Measurements from ENCODE around the gene PWWP2B.
"Not testable (repeated sequence)": the region's sequence is repeated elsewhere in the genome, so short reads cannot be mapped to it uniquely, and the experiment has no call there.

PWWP2B gene

DNA sequence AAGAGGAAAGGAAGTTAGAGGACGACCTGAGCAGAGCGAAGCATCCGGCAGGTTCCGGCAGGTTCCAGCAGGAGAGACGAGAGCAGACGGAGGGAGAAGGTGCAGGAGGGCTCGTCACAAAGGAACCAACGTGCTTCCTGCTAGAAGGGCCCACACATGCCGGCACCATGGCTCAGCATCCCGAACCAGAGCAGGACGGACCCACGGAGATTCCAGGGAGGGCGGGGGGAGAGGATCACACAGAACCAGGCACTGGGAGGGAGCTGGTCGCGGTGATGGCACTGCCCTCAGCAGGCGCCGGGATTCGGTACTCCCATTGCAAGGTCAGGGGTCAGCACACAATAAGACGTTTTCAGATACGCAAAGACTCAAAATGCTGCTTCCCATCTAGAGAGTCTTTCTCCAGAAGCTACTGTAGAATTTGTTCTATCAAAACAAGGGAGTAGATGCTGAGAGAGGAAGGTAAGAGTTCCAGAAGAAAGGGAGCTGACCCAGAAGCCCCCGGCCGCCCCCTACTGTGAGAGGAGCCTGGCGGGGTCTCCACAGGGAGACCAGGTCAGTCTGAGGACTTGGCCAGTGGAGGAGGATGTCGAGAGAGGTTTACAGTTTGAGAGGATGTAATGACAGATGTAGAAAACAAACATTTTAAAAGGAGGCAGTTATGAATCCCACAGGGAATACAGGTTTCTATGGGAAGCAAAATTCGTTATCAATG lies 23.6 kb upstream of the PWWP2B start:
- Histone ChIP-seq H3K9ac (ENCODE audit: low read length) (no peak overlapping the region), H3K9me3 (ENCODE audit: control insufficient read depth, low read length) (no peaks in the 10 kb centered on the region), H3K27me3 (replicated peaks; ENCODE audit: control insufficient read depth, insufficient read depth, low read length) (peaks cover 3% of the 10 kb centered on the region), H3K4me3 (ENCODE audit: low read length) (no peak overlapping the region), H3K4me1 (ENCODE audit: control insufficient read depth, insufficient read depth, low read length) (peaks cover 7% of the 10 kb centered on the region), H3K36me3 (ENCODE audit: control insufficient read depth, insufficient read depth, low read length, severe bottlenecking) (no peaks in the 10 kb centered on the region)
- no peak for DNase-seq (ENCODE audit: low read depth)

DNA sequence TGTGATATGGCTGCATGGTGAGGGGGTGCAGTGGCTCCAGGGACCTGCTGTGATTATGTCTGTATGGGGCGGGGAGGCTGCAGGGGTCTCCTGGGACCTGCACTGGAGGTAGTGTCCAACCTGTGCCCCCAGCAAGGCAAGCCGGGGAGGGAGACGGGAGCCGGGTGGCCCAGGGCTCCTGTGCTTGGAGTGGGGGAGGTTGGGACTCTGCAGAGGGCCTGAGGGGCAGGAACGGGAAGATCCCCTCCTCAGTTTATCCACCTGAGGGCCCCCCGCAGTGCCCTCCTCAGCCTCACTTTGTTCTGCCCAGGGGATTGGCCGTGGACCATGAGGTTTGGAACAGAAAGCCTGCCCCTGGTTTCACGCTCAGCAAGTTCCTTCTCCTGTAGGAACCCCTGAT lies 22.8 kb upstream of the PWWP2B start:
- Histone ChIP-seq H3K4me1 (ENCODE audit: control insufficient read depth, insufficient read depth, low read length) (peaks cover 2% of the 10 kb centered on the region), H3K9ac (ENCODE audit: low read length) (no peak overlapping the region), H3K4me3 (ENCODE audit: low read length) (no peak overlapping the region), H3K27me3 (replicated peaks; ENCODE audit: control insufficient read depth, insufficient read depth, low read length) (peaks cover 3% of the 10 kb centered on the region), H3K9me3 (ENCODE audit: control insufficient read depth, low read length) (no peaks in the 10 kb centered on the region), H3K36me3 (ENCODE audit: control insufficient read depth, insufficient read depth, low read length, severe bottlenecking) (no peaks in the 10 kb centered on the region)
- no peak for DNase-seq (ENCODE audit: low read depth)

DNA sequence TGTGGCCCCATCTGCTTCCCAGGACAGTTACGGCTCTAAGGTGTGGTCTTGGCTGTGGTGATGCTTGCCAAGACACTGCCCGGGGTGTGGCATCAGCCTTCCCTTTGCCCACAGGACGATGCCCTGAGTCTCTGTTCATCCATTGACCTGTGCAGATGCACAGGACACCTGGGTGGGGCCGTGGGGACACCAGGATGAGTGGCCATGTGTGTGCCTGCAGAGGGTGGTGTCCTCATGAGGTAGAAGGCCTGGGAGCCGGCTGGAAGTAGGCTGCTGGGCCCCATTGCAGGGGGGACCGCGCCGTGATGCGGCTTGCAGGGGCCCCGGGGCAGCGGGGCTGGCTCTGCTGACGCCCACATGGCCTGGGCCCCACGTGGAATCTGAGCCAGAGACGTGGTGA lies 22.4 kb upstream of the PWWP2B start:
- no peaks in the 10 kb centered on the region for H3K9me3 ChIP-seq (ENCODE audit: control insufficient read depth, low read length)
- H3K27me3 ChIP-seq (replicated peaks; ENCODE audit: control insufficient read depth, insufficient read depth, low read length): peaks cover 3% of the 10 kb centered on the region
- no peak overlapping the region for H3K9ac ChIP-seq (ENCODE audit: low read length)
- DNase-seq (ENCODE audit: low read depth): no peak
- H3K4me3 ChIP-seq (ENCODE audit: low read length): no peak overlapping the region
- H3K36me3 ChIP-seq (ENCODE audit: control insufficient read depth, insufficient read depth, low read length, severe bottlenecking): no peaks in the 10 kb centered on the region
- no peaks in the 10 kb centered on the region for H3K4me1 ChIP-seq (ENCODE audit: control insufficient read depth, insufficient read depth, low read length)

DNA sequence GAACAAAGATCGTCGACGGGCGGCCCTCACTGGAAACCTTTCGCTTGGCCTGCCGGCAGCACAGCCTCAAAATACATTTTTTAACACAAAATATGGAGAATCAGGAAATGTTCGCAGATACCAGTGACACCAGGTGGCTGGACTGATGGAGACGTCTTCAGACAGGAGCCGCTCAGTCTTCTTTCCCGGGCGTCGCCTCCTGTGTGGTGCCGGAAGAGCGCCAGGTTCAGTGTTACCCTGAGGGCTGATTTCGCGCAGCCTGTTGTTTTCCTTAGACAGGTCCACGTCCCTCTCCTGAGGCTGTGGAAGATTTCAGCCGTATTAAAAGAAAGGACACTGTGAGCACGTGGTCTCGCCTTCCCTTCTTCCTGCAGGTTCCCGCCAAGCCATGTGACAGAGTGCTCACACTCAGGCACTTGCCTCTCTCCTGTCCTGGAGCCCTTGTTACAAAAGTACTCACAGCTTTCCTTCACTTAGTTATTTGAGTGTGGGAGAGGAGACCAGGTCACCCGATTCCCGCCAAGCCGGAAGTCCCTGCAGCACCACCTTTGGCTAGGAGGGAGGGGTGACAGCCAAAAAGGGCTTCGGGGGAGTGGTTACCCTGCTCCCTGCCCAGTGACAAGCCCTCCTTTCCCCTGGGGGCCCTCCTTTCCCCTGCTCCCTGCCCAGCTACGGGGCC lies 21.7 kb upstream of the PWWP2B start:
- H3K4me1 ChIP-seq (ENCODE audit: control insufficient read depth, insufficient read depth, low read length): no peaks in the 10 kb centered on the region
- H3K36me3 ChIP-seq (ENCODE audit: control insufficient read depth, insufficient read depth, low read length, severe bottlenecking): no peaks in the 10 kb centered on the region
- no peak for DNase-seq (ENCODE audit: low read depth)
- H3K4me3 ChIP-seq (ENCODE audit: low read length): no peak overlapping the region
- H3K27me3 ChIP-seq (replicated peaks; ENCODE audit: control insufficient read depth, insufficient read depth, low read length): peaks cover 3% of the 10 kb centered on the region
- no peaks in the 10 kb centered on the region for H3K9me3 ChIP-seq (ENCODE audit: control insufficient read depth, low read length)
- H3K9ac ChIP-seq (ENCODE audit: low read length): no peak overlapping the region

DNA sequence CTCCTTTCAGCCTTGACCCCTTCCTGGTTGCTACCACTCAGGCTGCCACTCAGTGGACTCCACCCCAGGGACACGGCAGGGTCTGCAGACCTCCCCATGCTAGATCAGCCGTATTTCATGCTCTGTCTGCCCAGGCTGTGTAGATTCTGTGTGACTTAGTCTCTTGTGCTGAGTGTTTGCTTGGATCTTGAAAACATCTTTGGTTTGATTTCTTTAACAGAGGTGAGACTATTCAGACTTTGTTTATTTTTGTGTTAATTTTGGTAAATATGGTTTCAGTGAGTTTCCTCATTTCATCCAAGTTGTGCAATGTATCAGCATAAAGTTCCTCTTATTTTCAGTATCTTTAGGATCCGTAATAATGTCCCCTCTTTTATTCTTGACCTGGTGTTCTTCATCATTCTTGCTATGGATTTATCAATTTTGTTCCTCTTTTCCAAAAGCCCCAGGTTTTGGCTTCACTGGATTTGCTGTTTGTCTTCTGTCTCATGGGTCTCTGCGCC lies 21.2 kb upstream of the PWWP2B start:
- no peaks in the 10 kb centered on the region for H3K4me1 ChIP-seq (ENCODE audit: control insufficient read depth, insufficient read depth, low read length)
- no peak for DNase-seq (ENCODE audit: low read depth)
- peaks cover 3% of the 10 kb centered on the region for H3K27me3 ChIP-seq (replicated peaks; ENCODE audit: control insufficient read depth, insufficient read depth, low read length)
- H3K36me3 ChIP-seq (ENCODE audit: control insufficient read depth, insufficient read depth, low read length, severe bottlenecking): no peaks in the 10 kb centered on the region
- H3K9me3 ChIP-seq (ENCODE audit: control insufficient read depth, low read length): no peaks in the 10 kb centered on the region
- no peak overlapping the region for H3K4me3 ChIP-seq (ENCODE audit: low read length)
- H3K9ac ChIP-seq (ENCODE audit: low read length): no peak overlapping the region

DNA sequence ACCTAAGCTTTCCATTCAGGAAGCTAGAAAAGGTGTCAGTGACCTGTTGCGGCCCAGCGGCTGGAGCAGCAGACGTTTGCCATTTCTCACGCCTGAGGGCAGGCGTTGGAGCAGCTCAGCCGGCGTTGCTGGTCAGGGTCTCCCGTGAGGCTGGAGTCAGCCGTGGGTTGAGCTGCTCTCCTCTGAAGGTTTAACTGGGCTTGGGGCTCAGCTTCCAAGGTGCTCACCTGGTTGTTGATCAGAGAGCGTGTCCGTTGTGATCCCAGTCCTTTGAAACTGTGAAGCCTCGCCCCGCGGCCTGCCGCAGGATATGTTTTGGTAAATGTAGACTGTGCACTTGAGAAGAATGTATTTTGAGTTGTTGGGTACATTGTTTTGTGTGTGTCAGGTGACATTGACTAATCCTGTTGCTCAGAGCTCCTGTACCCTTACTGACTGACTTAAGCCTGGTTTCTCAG lies 20.6 kb upstream of the PWWP2B start:
- no peaks in the 10 kb centered on the region for H3K4me1 ChIP-seq (ENCODE audit: control insufficient read depth, insufficient read depth, low read length)
- H3K9ac ChIP-seq (ENCODE audit: low read length): no peak overlapping the region
- H3K36me3 ChIP-seq (ENCODE audit: control insufficient read depth, insufficient read depth, low read length, severe bottlenecking): no peaks in the 10 kb centered on the region
- no peak for DNase-seq (ENCODE audit: low read depth)
- peaks cover 3% of the 10 kb centered on the region for H3K9me3 ChIP-seq (ENCODE audit: control insufficient read depth, low read length)
- H3K27me3 ChIP-seq (replicated peaks; ENCODE audit: control insufficient read depth, insufficient read depth, low read length): peaks cover 3% of the 10 kb centered on the region
- no peak overlapping the region for H3K4me3 ChIP-seq (ENCODE audit: low read length)

DNA sequence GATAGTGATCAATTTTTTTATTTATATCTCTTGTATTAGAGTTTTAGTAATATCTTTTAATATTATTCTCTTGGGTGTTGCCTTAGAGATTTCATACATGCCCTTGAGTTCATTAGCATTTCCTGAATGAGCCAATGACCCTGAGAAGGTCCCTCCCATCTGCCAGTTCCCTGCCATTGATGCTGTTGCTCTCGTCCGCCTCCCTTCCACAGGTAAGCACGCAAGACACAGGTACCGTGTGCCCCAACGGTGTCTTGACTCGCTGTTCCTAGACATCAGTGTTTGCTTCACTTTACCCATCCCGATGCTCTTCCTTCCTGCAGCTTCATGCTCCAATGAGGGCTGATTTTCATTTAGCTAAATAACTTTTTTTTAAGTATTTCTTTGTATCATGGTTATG lies 19.7 kb upstream of the PWWP2B start:
- H3K9ac ChIP-seq (ENCODE audit: low read length): no peak overlapping the region
- H3K4me3 ChIP-seq (ENCODE audit: low read length): no peak overlapping the region
- H3K27me3 ChIP-seq (replicated peaks; ENCODE audit: control insufficient read depth, insufficient read depth, low read length): peaks cover 3% of the 10 kb centered on the region
- H3K36me3 ChIP-seq (ENCODE audit: control insufficient read depth, insufficient read depth, low read length, severe bottlenecking): no peaks in the 10 kb centered on the region
- peaks cover 10% of the 10 kb centered on the region for H3K9me3 ChIP-seq (ENCODE audit: control insufficient read depth, low read length)
- DNase-seq (ENCODE audit: low read depth): no peak
- H3K4me1 ChIP-seq (ENCODE audit: control insufficient read depth, insufficient read depth, low read length): no peaks in the 10 kb centered on the region

DNA sequence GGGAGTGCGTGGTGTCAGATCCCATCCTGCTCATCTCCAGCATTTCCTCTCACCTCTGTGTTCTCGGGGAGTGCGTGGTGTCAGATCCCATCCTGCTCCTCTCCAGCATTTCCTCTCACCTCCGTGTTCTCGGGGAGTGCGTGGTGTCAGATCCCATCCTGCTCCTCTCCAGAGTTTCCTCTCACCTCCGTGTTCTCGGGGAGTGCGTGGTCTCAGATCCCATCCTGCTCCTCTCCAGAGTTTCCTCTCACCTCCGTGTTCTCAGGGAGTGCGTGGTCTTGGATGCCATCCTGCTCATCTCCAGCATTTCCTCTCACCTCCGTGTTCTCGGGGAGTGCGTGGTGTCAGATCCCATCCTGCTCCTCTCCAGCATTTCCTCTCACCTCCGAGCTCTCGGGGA lies 18.0 kb upstream of the PWWP2B start:
- H3K9me3 ChIP-seq (ENCODE audit: control insufficient read depth, low read length): peaks cover 11% of the 10 kb centered on the region
- H3K36me3 ChIP-seq (ENCODE audit: control insufficient read depth, insufficient read depth, low read length, severe bottlenecking); H3K4me3 ChIP-seq (ENCODE audit: low read length); H3K27me3 ChIP-seq (replicated peaks; ENCODE audit: control insufficient read depth, insufficient read depth, low read length); H3K9ac ChIP-seq (ENCODE audit: low read length); H3K4me1 ChIP-seq (ENCODE audit: control insufficient read depth, insufficient read depth, low read length); DNase-seq (ENCODE audit: low read depth): not testable (repeated sequence)

DNA sequence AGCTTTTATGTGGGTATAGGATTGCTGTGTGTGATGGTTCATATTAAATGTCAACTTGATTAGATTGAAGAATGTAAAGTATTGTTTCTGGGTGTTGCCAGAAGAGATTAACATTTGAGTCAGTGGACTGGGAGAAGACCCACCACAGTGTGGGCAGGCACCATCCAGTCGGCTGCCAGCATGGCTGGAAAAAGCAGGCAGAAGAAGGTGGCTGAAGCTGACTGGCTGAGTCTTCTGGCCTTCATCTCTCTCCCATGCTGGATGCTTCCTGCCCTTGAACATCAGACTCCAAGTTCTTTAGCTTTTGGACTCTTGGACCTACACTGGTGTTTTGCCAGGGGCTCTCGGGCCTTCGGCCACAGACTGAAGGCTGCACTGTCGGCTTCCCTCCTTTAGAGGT lies 16.0 kb upstream of the PWWP2B start:
- DNase-seq (ENCODE audit: low read depth); H3K36me3 ChIP-seq (ENCODE audit: control insufficient read depth, insufficient read depth, low read length, severe bottlenecking); H3K9ac ChIP-seq (ENCODE audit: low read length); H3K4me3 ChIP-seq (ENCODE audit: low read length); H3K4me1 ChIP-seq (ENCODE audit: control insufficient read depth, insufficient read depth, low read length); H3K27me3 ChIP-seq (replicated peaks; ENCODE audit: control insufficient read depth, insufficient read depth, low read length): not testable (repeated sequence)
- peaks cover 11% of the 10 kb centered on the region for H3K9me3 ChIP-seq (ENCODE audit: control insufficient read depth, low read length)

DNA sequence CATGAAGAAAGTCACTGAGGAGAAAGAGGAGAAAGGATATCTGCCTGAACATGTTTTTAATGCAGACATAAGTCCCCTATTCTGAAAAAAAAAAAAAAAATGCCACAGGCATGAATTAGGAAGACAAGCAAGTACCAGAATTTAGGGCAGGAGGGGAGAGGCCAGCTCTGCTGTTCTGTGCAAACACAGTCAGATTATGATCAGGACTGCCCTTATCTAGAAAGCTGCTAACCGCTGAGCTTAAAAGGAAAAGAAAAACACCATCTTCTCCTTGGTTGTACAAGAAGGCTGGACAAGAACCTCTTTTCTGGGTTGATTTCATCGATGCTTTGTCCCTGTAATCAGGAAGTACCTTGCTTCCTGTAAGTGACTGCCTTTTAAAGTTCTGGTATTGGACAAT lies 15.3 kb upstream of the PWWP2B start:
- Histone ChIP-seq H3K9me3 (ENCODE audit: control insufficient read depth, low read length) (peaks cover 11% of the 10 kb centered on the region), H3K9ac (ENCODE audit: low read length) (no peak overlapping the region), H3K27me3 (replicated peaks; ENCODE audit: control insufficient read depth, insufficient read depth, low read length) (no peaks in the 10 kb centered on the region), H3K4me3 (ENCODE audit: low read length) (no peak overlapping the region), H3K4me1 (ENCODE audit: control insufficient read depth, insufficient read depth, low read length) (no peaks in the 10 kb centered on the region), H3K36me3 (ENCODE audit: control insufficient read depth, insufficient read depth, low read length, severe bottlenecking) (no peaks in the 10 kb centered on the region)
- DNase-seq (ENCODE audit: low read depth): no peak

DNA sequence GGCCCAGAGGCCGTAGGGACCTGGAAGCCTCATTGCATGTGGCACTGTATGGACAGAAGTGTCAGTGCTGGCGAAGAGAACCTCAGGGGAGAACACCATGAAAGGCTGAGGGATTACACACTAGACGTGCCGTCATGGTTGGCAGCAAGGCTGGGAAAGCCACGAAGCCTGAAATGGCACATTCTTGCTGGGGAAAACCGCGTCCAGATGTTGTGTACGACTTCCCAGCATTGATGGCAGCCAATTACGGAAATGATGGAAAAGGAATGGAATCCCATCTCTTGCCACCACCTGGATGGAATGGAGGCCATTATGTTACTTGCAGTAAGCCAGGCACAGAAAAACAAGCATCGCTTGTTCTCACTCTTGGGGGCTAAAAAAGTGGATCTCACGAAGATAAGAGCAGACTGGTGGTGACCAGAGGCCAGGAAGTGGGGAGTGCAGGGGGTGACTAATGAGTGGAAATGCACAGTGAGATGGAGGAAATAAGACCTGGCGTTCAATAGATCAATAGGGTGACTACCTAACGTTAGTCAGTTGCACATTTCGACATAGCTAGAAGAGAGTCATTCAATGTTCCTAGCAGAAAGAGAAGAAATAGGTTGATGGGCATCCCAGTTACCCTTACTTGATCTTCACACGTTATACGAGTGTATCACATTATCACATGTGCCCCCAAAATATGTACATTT lies 14.6 kb upstream of the PWWP2B start:
- Histone ChIP-seq H3K27me3 (replicated peaks; ENCODE audit: control insufficient read depth, insufficient read depth, low read length) (no peaks in the 10 kb centered on the region), H3K36me3 (ENCODE audit: control insufficient read depth, insufficient read depth, low read length, severe bottlenecking) (no peaks in the 10 kb centered on the region), H3K4me1 (ENCODE audit: control insufficient read depth, insufficient read depth, low read length) (no peaks in the 10 kb centered on the region), H3K9me3 (ENCODE audit: control insufficient read depth, low read length) (peaks cover 11% of the 10 kb centered on the region), H3K9ac (ENCODE audit: low read length) (no peak overlapping the region), H3K4me3 (ENCODE audit: low read length) (no peak overlapping the region)
- peak; percentile 40 for DNase-seq (ENCODE audit: low read depth)

All from adipocyte (in vitro differentiated cells).